ENCODE measurements around the gene MICAL3. TPM values are rescaled to one million over a fixed set of nuclear protein-coding genes. Genes with fewer than 3 reads are reported as not detected.
"Not testable (repeated sequence)": the region's sequence is repeated elsewhere in the genome, so short reads cannot be mapped to it uniquely, and the experiment has no call there.

MICAL3 gene
- 31.2 TPM for total RNA-seq
- long read RNA-seq, partial matches to known transcripts = 3 of 26 reads
- long read RNA-seq, other reads (novel, unspliced or antisense) = 23 of 26 reads

DNA sequence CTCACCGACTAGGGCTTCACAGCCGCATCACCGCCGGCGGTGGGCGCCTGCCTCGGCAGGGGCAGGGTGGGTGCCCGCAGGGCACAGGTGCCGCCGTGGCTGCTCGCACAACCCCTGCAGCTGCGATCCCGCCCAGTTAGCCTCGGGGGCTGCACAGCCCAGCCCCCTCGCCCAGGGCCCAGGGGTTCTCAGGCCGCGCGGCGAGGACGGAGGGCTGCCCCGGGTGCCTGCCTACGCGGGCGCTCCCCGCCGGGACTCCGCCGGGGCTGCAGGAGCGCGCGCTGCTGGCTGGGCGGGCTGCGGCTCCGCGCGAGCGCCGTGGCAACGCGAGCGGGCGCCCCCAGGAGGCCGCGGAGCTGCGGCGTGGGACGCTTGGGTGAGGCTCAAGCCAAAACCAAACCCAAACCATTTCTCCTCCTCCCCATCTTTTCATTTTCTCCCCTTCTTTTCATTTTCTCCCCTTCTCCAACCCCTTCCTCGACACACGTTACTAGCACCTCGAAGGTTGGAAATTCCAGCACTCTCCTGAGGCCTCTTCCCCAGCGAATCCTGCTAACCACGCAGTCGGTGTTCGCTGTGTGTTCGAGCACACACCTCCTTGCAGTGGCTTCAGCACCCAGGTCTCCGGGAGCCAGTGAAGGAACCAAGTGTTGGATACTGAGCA, at the start of gene MICAL3:
TSS of gene MICAL3 (minus strand) at position 286 of the 664 bp plus-strand sequence. CDS start 117,749 bp downstream, outside the sequence.
- intact Hi-C loops (cut with DNase I) = no loop called here
- Histone ChIP-seq H3K4me3 (peak within 1 kb of the TSS; percentile 61), H3K27me3 (peaks cover 31% of the 10 kb centered on the region), H3K9me3 (no peaks in the 10 kb centered on the region), H3K27ac (no peak within 1 kb of the TSS), H3K36me3 (no peaks in the 10 kb centered on the region), H3K4me1 (peaks cover 13% of the 10 kb centered on the region)
- ATAC-seq (peak; percentile 94), DNase-seq (peak; percentile 70)
- TF ChIP-seq, protein P1, sequence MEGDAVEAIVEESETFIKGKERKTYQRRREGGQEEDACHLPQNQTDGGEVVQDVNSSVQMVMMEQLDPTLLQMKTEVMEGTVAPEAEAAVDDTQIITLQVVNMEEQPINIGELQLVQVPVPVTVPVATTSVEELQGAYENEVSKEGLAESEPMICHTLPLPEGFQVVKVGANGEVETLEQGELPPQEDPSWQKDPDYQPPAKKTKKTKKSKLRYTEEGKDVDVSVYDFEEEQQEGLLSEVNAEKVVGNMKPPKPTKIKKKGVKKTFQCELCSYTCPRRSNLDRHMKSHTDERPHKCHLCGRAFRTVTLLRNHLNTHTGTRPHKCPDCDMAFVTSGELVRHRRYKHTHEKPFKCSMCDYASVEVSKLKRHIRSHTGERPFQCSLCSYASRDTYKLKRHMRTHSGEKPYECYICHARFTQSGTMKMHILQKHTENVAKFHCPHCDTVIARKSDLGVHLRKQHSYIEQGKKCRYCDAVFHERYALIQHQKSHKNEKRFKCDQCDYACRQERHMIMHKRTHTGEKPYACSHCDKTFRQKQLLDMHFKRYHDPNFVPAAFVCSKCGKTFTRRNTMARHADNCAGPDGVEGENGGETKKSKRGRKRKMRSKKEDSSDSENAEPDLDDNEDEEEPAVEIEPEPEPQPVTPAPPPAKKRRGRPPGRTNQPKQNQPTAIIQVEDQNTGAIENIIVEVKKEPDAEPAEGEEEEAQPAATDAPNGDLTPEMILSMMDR (IDR thresholded peaks at IDR 0.05) = peak; percentile 47

GRCh38 chr22:18073927-18074326, 49.6 kb upstream of the MICAL3 start:
- H3K27me3 ChIP-seq, H3K36me3 ChIP-seq, H3K9me3 ChIP-seq, ATAC-seq, DNase-seq, H3K27ac ChIP-seq, H3K4me3 ChIP-seq: not testable (repeated sequence)
- intact Hi-C loops (cut with DNase I) = loop anchor here (10.0 kb wide), 2 partner anchors 89 to 169 kb away; no protein-coding TSS in a partner anchor
- peaks cover 21% of the 10 kb centered on the region for H3K4me1 ChIP-seq

- Histone ChIP-seq H3K4me1 (peaks cover 17% of the 10 kb centered on the region), H3K27ac (no peak overlapping the region), H3K4me3 (no peak overlapping the region), H3K9me3 (no peaks in the 10 kb centered on the region), H3K36me3 (no peaks in the 10 kb centered on the region), H3K27me3 (no peaks in the 10 kb centered on the region)
- intact Hi-C loops (cut with DNase I) = loop anchor here (10.0 kb wide), 2 partner anchors 89 to 169 kb away; no protein-coding TSS in a partner anchor
- ATAC-seq (no peak), DNase-seq (no peak)
- TF ChIP-seq, protein P1 (IDR thresholded peaks at IDR 0.05) = no peak
Measured at GRCh38 chr22:18073467-18073866, 49.1 kb upstream of the MICAL3 start.

GRCh38 chr22:18071968-18072310, 47.6 kb upstream of the MICAL3 start:
- Histone ChIP-seq H3K4me3 (no peak overlapping the region), H3K4me1 (peaks cover 14% of the 10 kb centered on the region), H3K36me3 (no peaks in the 10 kb centered on the region), H3K27ac (no peak overlapping the region), H3K9me3 (no peaks in the 10 kb centered on the region), H3K27me3 (no peaks in the 10 kb centered on the region)
- TF ChIP-seq, protein P1 (IDR thresholded peaks at IDR 0.05) = no peak
- ATAC-seq = no peak
- intact Hi-C loops (cut with DNase I) = loop anchor here (10.0 kb wide), 2 partner anchors 87 to 167 kb away; no protein-coding TSS in a partner anchor
- DNase-seq = peak; percentile 10

DNA sequence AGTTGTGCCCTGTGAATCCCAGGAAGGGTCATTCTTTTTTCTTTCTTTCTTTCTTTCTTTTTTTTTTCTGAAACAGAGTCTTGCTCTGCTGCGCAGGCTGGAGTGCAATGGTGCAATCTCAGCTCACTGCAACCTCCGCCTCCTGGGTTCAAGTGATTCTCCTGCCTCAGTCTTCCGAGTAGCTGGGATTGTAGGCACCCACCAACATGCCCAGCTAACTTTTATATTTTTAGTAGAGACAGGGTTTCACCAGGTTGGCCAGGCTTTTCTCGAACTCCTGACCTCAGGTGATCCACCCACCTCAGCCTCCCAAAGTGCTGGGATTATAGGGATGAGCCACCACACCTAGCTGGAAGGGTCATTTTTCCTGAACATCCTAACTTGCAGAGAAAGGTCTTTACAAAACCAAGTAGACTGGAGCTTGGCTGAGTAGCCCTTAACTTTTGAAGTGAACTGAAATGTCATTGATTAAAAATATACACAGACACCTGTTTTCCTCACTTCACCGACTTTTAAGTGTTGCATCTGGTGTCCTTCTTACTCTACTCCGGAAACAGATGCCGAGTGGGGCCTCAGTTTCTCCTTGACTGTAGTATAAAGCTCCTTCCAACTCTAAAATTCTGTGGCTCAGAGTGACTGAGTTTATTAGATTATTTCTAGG, 47.1 kb upstream of the MICAL3 start:
- not testable (repeated sequence) for ATAC-seq, H3K4me3 ChIP-seq, H3K27ac ChIP-seq, H3K9me3 ChIP-seq, H3K4me1 ChIP-seq, H3K27me3 ChIP-seq, H3K36me3 ChIP-seq
- DNase-seq = peak; percentile 0
- intact Hi-C loops (cut with DNase I) = loop anchor here (10.0 kb wide), 2 partner anchors 87 to 167 kb away; no protein-coding TSS in a partner anchor

DNA sequence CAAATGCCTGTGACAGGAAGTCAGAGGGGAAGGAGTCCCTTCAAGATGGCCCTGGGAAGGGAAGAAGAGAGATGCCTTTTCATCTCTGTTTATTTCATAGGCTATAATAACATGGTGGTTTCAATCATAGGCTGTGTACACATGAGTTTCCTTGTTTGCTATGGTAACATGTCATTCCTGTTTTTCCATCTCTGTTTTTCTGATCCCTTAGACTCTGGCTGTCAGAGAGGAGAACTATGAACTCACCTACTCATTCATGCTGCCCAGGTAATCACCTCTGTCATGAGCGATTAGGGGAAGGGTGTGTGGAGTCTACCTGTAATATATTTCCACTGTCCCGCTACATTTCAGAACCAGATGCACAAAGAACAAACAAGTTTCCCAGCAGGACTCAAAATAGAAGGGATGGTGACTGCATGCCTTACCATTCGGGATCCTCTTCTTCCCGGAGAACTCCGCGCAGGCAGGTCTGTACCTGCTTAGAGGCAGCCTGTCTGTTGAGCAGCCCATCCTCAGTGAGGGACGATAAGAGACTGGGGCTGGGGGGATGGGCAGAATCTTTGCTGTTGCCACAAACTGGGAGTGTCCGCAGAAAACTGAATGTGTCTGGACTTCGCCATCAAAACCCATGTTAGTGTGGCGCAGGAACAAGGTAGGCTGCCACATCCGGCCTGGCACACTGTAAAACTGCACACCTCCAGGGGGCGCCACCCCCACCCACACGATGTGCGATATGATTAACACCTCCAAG, 46.4 kb upstream of the MICAL3 start:
- ATAC-seq = no peak
- Histone ChIP-seq H3K4me1 (peaks cover 2% of the 10 kb centered on the region), H3K36me3 (no peaks in the 10 kb centered on the region), H3K4me3 (no peak overlapping the region), H3K9me3 (no peaks in the 10 kb centered on the region), H3K27me3 (peaks cover 4% of the 10 kb centered on the region), H3K27ac (no peak overlapping the region)
- peak; percentile 25 for DNase-seq
- intact Hi-C loops (cut with DNase I) = loop anchor here (10.0 kb wide), 2 partner anchors 86 to 166 kb away; no protein-coding TSS in a partner anchor
- TF ChIP-seq, protein P1 (IDR thresholded peaks at IDR 0.05) = no peak

Measured in upper lobe of right lung (tissue), 1 donor.